IMR-90 (cell line): Measurements from ENCODE around the gene RPS19BP1. TPM values are rescaled to one million over a fixed set of nuclear protein-coding genes. Genes with fewer than 3 reads are reported as not detected.

Source experiments
- ATAC-seq: fragments of 200-7000 bp; cut with Tn5 transposase; 2 replicates; pipeline ENCODE4 v1.9.1; 2020; ENCODE audit warnings: low read depth, mild to moderate bottlenecking, moderate library complexity
- BruUV-seq: library from RNA; stranded (reverse); fragments of 400-500 nt; replicated peaks from 2 replicates; lab custom pipeline; 2021; lab: Mats Ljungman, UMichigan
- CTCF ChIA-PET: fragments of 300-600 bp; formaldehyde crosslinking; extraction: SDS; loops from one replicate; lab custom pipeline; 2021; ENCODE audit warnings: antibody characterized with exemption; lab: Yijun Ruan, JAX
- POLR2A ChIA-PET: fragments of 300-600 bp; sonication (Branson Sonifier 250); formaldehyde crosslinking; loops from one replicate; lab custom pipeline; 2022; ENCODE audit warnings: antibody characterized with exemption; ENCODE audit not compliant: unreplicated experiment; lab: Charles Lee
- DNase-seq: peaks from one replicate; pipeline ENCODE4 v3.0.0; 2013
- H2AFZ ChIP-seq: replicated peaks from 2 replicates; pipeline ENCODE3; 2013; ENCODE audit warnings: low read length, mild to moderate bottlenecking; ENCODE audit not compliant: poor library complexity
- H2AK5ac ChIP-seq: 2 replicates; pipeline ENCODE4 v1.6.1; 2013; ENCODE audit warnings: low read depth, low read length, inconsistent platforms
- H2AK9ac ChIP-seq: replicated peaks from 2 replicates; pipeline ENCODE3; 2013; ENCODE audit warnings: mild to moderate bottlenecking, low read depth, low read length, moderate library complexity; ENCODE audit not compliant: poor library complexity
- H2BK120ac ChIP-seq: 2 replicates; pipeline ENCODE4 v1.6.1; 2013; ENCODE audit warnings: low read depth, low read length, inconsistent platforms
- H2BK15ac ChIP-seq: 3 replicates; pipeline ENCODE4 v1.6.1; 2013; ENCODE audit warnings: low read depth, low read length, inconsistent platforms
- H2BK20ac ChIP-seq: 2 replicates; pipeline ENCODE4 v1.6.1; 2013; ENCODE audit warnings: low read depth, mild to moderate bottlenecking, inconsistent platforms, low read length, moderate library complexity
- H2BK5ac ChIP-seq: 2 replicates; pipeline ENCODE4 v1.6.1; 2013; ENCODE audit warnings: mild to moderate bottlenecking, low read depth, low read length, inconsistent platforms; ENCODE audit not compliant: poor library complexity, severe bottlenecking
- H3K14ac ChIP-seq: replicated peaks from 2 replicates; pipeline ENCODE4 v1.6.1; 2013; ENCODE audit warnings: low read depth, low read length, inconsistent platforms
- H3K18ac ChIP-seq: 2 replicates; pipeline ENCODE4 v1.6.1; 2013; ENCODE audit warnings: low read depth, low read length, control low read depth
- H3K23ac ChIP-seq: 2 replicates; pipeline ENCODE4 v1.6.1; 2013; ENCODE audit warnings: low read depth, low read length, inconsistent platforms
- H3K27ac ChIP-seq: 2 replicates; pipeline ENCODE4 v1.5.1; 2013; ENCODE audit warnings: mild to moderate bottlenecking, control low read depth, low read length; ENCODE audit not compliant: insufficient read depth
- H3K27me3 ChIP-seq: 2 replicates; pipeline ENCODE4 v1.6.1; 2013; ENCODE audit warnings: low read length; ENCODE audit not compliant: control insufficient read depth, insufficient read depth
- H3K36me3 ChIP-seq: 2 replicates; pipeline ENCODE4 v1.6.1; 2013; ENCODE audit warnings: low read length, mixed read lengths; ENCODE audit not compliant: control insufficient read depth, insufficient read depth
- H3K4ac ChIP-seq: 2 replicates; pipeline ENCODE4 v1.6.1; 2013; ENCODE audit warnings: low read depth, low read length, inconsistent platforms
- H3K4me1 ChIP-seq: 2 replicates; pipeline ENCODE4 v1.6.1; 2013; ENCODE audit warnings: low read length, mixed read lengths; ENCODE audit not compliant: control insufficient read depth, insufficient read depth
- H3K4me2 ChIP-seq: 2 replicates; pipeline ENCODE4 v1.6.1; 2013; ENCODE audit warnings: low read depth, mild to moderate bottlenecking, control low read depth, low read length, moderate library complexity
- H3K4me3 ChIP-seq: 2 replicates; pipeline ENCODE4 v1.5.1; 2013; ENCODE audit warnings: low read depth, mild to moderate bottlenecking, control low read depth, low read length, moderate library complexity; ENCODE audit not compliant: insufficient read depth
- H3K56ac ChIP-seq: 2 replicates; pipeline ENCODE4 v1.6.1; 2013; ENCODE audit warnings: low read length, inconsistent platforms; ENCODE audit not compliant: insufficient read depth; ENCODE audit errors: extremely low read depth
- H3K79me1 ChIP-seq, 2 experiments: 2 replicates each; pipeline ENCODE4 v1.6.1; 2013; ENCODE audit warnings: low read length in 2 of 2, inconsistent platforms in 1 of 2, low read depth in 1 of 2
- H3K9ac ChIP-seq: 2 replicates; pipeline ENCODE4 v1.6.1; 2013; ENCODE audit warnings: low read depth, low read length, control low read depth
- H3K9me1 ChIP-seq: 2 replicates; pipeline ENCODE4 v1.6.1; 2013; ENCODE audit warnings: low read length, inconsistent platforms; ENCODE audit not compliant: insufficient read depth
- H3K9me3 ChIP-seq: 2 replicates; pipeline ENCODE4 v1.6.1; 2013; ENCODE audit warnings: low read length; ENCODE audit not compliant: control insufficient read depth, insufficient read depth
- H4K20me1 ChIP-seq: 2 replicates; pipeline ENCODE4 v1.6.1; 2013; ENCODE audit warnings: low read length, inconsistent platforms; ENCODE audit not compliant: insufficient read depth
- H4K5ac ChIP-seq: 2 replicates; pipeline ENCODE4 v1.6.1; 2013; ENCODE audit warnings: mild to moderate bottlenecking, low read depth, low read length, control low read depth
- H4K8ac ChIP-seq, 2 experiments: 2 replicates each; pipeline ENCODE4 v1.6.1; 2013; ENCODE audit warnings: low read depth in 2 of 2, low read length in 2 of 2, control low read depth in 1 of 2, inconsistent platforms in 1 of 2
- H4K91ac ChIP-seq: 2 replicates; pipeline ENCODE4 v1.6.1; 2013; ENCODE audit warnings: low read depth, low read length, inconsistent platforms; ENCODE audit not compliant: insufficient read depth
- BHLHE40 ChIP-seq: fragments of 150-350 bp; IDR thresholded peaks from 2 replicates; pipeline ENCODE4 v1.6.1; 2016; ENCODE audit warnings: mild to moderate bottlenecking, low read depth, low read length
- CEBPB ChIP-seq: IDR thresholded peaks from 2 replicates; pipeline ENCODE4 v1.6.1; 2012; ENCODE audit warnings: low read depth, low read length, improper control_type of control experiment
- CHD1 ChIP-seq: IDR thresholded peaks from 2 replicates; pipeline ENCODE4 v1.6.1; 2012; ENCODE audit warnings: low read depth, low read length, improper control_type of control experiment
- FOS ChIP-seq: fragments of 150-350 bp; IDR thresholded peaks from 2 replicates; pipeline ENCODE4 v1.6.1; 2016; ENCODE audit warnings: low read depth, low read length
- MAFK ChIP-seq: IDR thresholded peaks from 2 replicates; pipeline ENCODE4 v1.6.1; 2012; ENCODE audit warnings: low read depth, low read length, improper control_type of control experiment
- MAZ ChIP-seq: IDR thresholded peaks from 2 replicates; pipeline ENCODE4 v1.6.1; 2012; ENCODE audit warnings: low read depth, mild to moderate bottlenecking, low read length, improper control_type of control experiment, moderate library complexity, borderline replicate concordance
- MXI1 ChIP-seq: IDR thresholded peaks from 2 replicates; pipeline ENCODE4 v1.6.1; 2012; ENCODE audit warnings: low read depth, mild to moderate bottlenecking, low read length, moderate library complexity, borderline replicate concordance
- NFE2L2 ChIP-seq: fragments of 150-350 bp; IDR thresholded peaks from 2 replicates; pipeline ENCODE4 v1.6.1; 2016; ENCODE audit warnings: low read depth, mild to moderate bottlenecking, low read length
- POLR2A ChIP-seq: IDR thresholded peaks from 2 replicates; pipeline ENCODE4 v1.6.1; 2012; ENCODE audit warnings: mild to moderate bottlenecking, low read depth, low read length
- RAD21 ChIP-seq: IDR thresholded peaks from 2 replicates; pipeline ENCODE4 v1.6.1; 2012; ENCODE audit warnings: low read length, improper control_type of control experiment
- RCOR1 ChIP-seq: IDR thresholded peaks from 2 replicates; pipeline ENCODE4 v1.6.1; 2012; ENCODE audit warnings: mild to moderate bottlenecking, low read length, improper control_type of control experiment; ENCODE audit not compliant: insufficient replicate concordance
- RFX5 ChIP-seq: IDR thresholded peaks from 2 replicates; pipeline ENCODE4 v1.8.0; 2012; ENCODE audit warnings: low read depth, mild to moderate bottlenecking, low read length, moderate library complexity
- SMC3 ChIP-seq: fragments of 150-350 bp; IDR thresholded peaks from 2 replicates; pipeline ENCODE4 v1.6.1; 2016; ENCODE audit warnings: low read depth, mild to moderate bottlenecking, antibody characterized with exemption, low read length, moderate library complexity
- WGBS, 2 experiments: methylation state at CpG; one replicate each; pipeline versions ENCODE4 v1.1.5 to v1.1.7; 2013; ENCODE audit warnings: missing lambda C conversion rate in 2 of 2; ENCODE audit not compliant: insufficient read length in 1 of 2; ENCODE audit errors: extremely low coverage in 2 of 2; 5-methylcytosine and 5-hydroxymethylcytosine counted together
- dilution Hi-C: fragments of 300-500 bp; cut with HindIII; formaldehyde crosslinking; loops from one replicate; pipeline ENCODE4 v1.14.3; 2018; ENCODE audit warnings: low sequenced_read_pairs; ENCODE audit not compliant: unreplicated experiment
- in situ Hi-C: fragments of 300-500 bp; cut with MboI; formaldehyde crosslinking; loops from 3 replicates; pipeline ENCODE4 v1.14.3; 2019; ENCODE audit warnings: low sequenced_read_pairs, inconsistent platforms, mixed read lengths
- intact Hi-C: fragments of 100-400 bp; cut with micrococcal nuclease; formaldehyde crosslinking; loops from 2 replicates; pipeline ENCODE4 v1.10.0; 2022
- polyA plus RNA-seq, 3 experiments: library from polyadenylated mRNA; depleted of rRNA; stranded (reverse); fragments of >200 nt; gene quantifications; 2 replicates each; pipeline ENCODE4 v1.2.3, GENCODE V29; 2012; ENCODE audit warnings: low replicate concordance in 1 of 3
- total RNA-seq: library from RNA; depleted of rRNA; stranded (reverse); fragments of >200 nt; gene quantifications from 2 replicates; pipeline ENCODE4 v1.2.3, GENCODE V29; 2012
- TF ChIP-seq, protein P1 (sequence below): fragments of 150-350 bp; IDR thresholded peaks from 2 replicates; pipeline ENCODE4 v1.6.1; 2017; ENCODE audit warnings: mild to moderate bottlenecking, antibody characterized with exemption, low read length, low read depth
- TF ChIP-seq, protein P2 (sequence below): fragments of 150-350 bp; IDR thresholded peaks from 2 replicates; pipeline ENCODE4 v1.6.1; 2016; ENCODE audit warnings: low read depth, mild to moderate bottlenecking, low read length, moderate library complexity, borderline replicate concordance

RPS19BP1 gene
- total and polyA plus RNA-seq, 2 of the 4 experiments (the other 2 are of a cell fraction): 33.0 to 95.4 TPM

DNA sequence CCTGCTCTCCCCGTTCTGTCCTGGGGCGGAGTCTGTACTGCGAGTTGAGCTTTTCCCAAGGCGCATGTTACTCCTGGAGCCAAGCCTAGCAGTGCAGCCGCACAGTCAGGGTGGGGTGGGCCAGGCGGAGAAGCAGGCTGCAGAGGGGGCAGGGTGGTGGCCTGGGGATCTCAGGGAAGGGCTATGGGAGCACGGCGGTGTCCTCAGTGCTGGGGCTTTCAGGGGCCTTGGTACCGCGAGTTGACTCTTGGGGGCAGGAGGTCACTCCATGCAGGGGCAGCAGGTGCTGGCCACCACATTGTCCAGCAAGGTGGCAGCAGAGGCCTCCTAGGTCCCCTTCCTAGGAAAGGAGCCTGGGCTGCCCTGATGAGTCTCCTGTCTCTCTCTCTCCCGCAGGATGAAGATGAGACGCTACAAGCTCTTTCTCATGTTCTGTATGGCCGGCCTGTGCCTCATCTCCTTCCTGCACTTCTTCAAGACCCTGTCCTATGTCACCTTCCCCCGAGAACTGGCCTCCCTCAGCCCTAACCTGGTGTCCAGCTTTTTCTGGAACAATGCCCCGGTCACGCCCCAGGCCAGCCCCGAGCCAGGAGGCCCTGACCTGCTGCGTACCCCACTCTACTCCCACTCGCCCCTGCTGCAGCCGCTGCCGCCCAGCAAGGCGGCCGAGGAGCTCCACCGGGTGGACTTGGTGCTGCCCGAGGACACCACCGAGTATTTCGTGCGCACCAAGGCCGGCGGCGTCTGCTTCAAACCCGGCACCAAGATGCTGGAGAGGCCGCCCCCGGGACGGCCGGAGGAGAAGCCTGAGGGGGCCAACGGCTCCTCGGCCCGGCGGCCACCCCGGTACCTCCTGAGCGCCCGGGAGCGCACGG lies 45.4 kb downstream of the RPS19BP1 start:
- WGBS, 2 experiments: 90% methylated on average over 24 of the region's 45 CpGs; no CpG with 5 or more reads in 1 of the 2 experiments
- no peak overlapping the region for H3K9ac ChIP-seq
- H3K4me3 ChIP-seq: no peak overlapping the region
- H2BK120ac ChIP-seq: no peak overlapping the region
- ATAC-seq: no peak
- no peak overlapping the region for H2BK5ac ChIP-seq
- no peak overlapping the region for H4K8ac ChIP-seq
- no peak overlapping the region for H4K5ac ChIP-seq
- H3K9me3 ChIP-seq: no peaks in the 10 kb centered on the region
- no TSS peak for BruUV-seq
- H3K27ac ChIP-seq: no peak overlapping the region
- no peak overlapping the region for H3K14ac ChIP-seq
- H3K4me1 ChIP-seq: no peaks in the 10 kb centered on the region
- in situ Hi-C loops: no loop called here
- no peak overlapping the region for H3K56ac ChIP-seq
- H3K4ac ChIP-seq: no peak overlapping the region
- intact Hi-C loops: no loop called here
- dilution Hi-C loops: no loop called here
- H4K20me1 ChIP-seq: no peaks in the 10 kb centered on the region
- H2AK5ac ChIP-seq: no peak overlapping the region
- no peaks in the 10 kb centered on the region; the same call in 1 of the 2 replicates for H3K9me1 ChIP-seq
- H4K91ac ChIP-seq: no peak overlapping the region
- H2BK15ac ChIP-seq: no peak overlapping the region
- no peak for DNase-seq
- H2AK9ac ChIP-seq: no peak overlapping the region
- no peak overlapping the region for H3K18ac ChIP-seq
- H2AFZ ChIP-seq: no peak overlapping the region
- no peaks in the 10 kb centered on the region for H3K79me1 ChIP-seq
- no peak overlapping the region for H3K23ac ChIP-seq
- CTCF ChIA-PET: no interaction called here
- no peak overlapping the region for H3K4me2 ChIP-seq
- POLR2A ChIA-PET: no interaction called here
- H3K36me3 ChIP-seq: no peaks in the 10 kb centered on the region
- no peak overlapping the region for H2BK20ac ChIP-seq
- peaks cover 3% of the 10 kb centered on the region for H3K27me3 ChIP-seq
- TF ChIP-seq, protein P1, sequence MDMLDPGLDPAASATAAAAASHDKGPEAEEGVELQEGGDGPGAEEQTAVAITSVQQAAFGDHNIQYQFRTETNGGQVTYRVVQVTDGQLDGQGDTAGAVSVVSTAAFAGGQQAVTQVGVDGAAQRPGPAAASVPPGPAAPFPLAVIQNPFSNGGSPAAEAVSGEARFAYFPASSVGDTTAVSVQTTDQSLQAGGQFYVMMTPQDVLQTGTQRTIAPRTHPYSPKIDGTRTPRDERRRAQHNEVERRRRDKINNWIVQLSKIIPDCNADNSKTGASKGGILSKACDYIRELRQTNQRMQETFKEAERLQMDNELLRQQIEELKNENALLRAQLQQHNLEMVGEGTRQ: no peak
- TF ChIP-seq MAZ: no peak
- TF ChIP-seq FOS: no peak
- no peak for TF ChIP-seq NFE2L2
- TF ChIP-seq CHD1: no peak
- TF ChIP-seq SMC3: no peak
- TF ChIP-seq CEBPB: no peak
- TF ChIP-seq BHLHE40: no peak
- TF ChIP-seq RAD21: no peak
- no peak for TF ChIP-seq POLR2A
- no peak for TF ChIP-seq MXI1
- TF ChIP-seq RFX5: no peak
- no peak for TF ChIP-seq RCOR1
- TF ChIP-seq, protein P2, sequence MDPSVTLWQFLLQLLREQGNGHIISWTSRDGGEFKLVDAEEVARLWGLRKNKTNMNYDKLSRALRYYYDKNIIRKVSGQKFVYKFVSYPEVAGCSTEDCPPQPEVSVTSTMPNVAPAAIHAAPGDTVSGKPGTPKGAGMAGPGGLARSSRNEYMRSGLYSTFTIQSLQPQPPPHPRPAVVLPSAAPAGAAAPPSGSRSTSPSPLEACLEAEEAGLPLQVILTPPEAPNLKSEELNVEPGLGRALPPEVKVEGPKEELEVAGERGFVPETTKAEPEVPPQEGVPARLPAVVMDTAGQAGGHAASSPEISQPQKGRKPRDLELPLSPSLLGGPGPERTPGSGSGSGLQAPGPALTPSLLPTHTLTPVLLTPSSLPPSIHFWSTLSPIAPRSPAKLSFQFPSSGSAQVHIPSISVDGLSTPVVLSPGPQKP: no peak
- no peak for TF ChIP-seq MAFK
